ENCODE measurements around the gene ADARB1.
A peak's percentile ranks its signal among the peaks of the same experiment; 100 is the strongest.

DNA sequence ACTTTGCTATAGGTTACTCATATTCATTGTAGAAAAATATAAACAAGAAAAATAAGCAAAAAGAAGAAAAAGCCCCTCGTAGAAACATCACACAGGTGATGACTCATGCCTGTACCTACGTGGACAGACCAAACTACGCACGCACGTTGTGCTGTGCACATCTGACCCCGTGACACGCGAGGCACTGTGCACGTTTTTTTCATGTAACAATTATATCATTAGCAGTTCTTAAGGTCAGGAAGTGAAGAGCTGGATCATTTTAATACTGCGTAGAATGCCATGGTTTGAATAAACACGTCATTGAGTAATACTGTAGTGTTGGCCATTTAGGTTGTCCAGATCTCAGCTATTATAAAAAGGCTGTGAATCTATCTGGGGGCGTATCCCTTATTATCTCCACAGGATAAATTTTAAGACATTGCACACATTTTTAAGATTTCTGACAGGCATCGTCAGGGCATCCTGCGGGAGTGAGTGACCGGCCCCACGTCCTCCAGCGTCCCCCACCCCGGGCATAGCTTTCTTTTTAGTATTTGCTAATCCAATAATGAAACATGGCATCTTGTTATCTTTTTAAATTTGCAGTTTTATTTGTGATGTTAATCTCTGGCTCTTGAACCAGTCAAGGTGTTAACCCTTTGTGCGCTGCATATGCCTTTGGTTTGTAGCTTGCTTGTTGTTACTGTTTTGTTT, 23.4 kb upstream of the ADARB1 start:
- TF ChIP-seq MIER1 (IDR thresholded peaks at IDR 0.05; ENCODE audit: low read depth) (no peak), MYC (IDR thresholded peaks at IDR 0.05; ENCODE audit: low read depth, low read length) (no peak), MYC (CRISPR knock-in tag; IDR thresholded peaks at IDR 0.05; ENCODE audit: borderline replicate concordance, low read depth) (no peak), POLR2A (conservative IDR thresholded peaks at IDR 0.05) (no peak), POLR2AphosphoS5 (IDR thresholded peaks at IDR 0.05; ENCODE audit: control insufficient read depth, insufficient read depth, low read depth, low read length) (no peak), ZNF124 (CRISPR knock-in tag; IDR thresholded peaks at IDR 0.05) (no peak), MED1 (CRISPR knock-in tag; IDR thresholded peaks at IDR 0.05; ENCODE audit: borderline replicate concordance) (no peak), GTF2F1 (IDR thresholded peaks at IDR 0.05; ENCODE audit: low read depth, low read length) (no peak), SOX6 (IDR thresholded peaks at IDR 0.05) (no peak), ADNP (tag; IDR thresholded peaks at IDR 0.05) (no peak), JUNB (CRISPR knock-in tag; conservative IDR thresholded peaks at IDR 0.05) (no peak), BHLHE40 (IDR thresholded peaks at IDR 0.05; ENCODE audit: low read length) (0 out of 2 replicates have a peak, but pooled peaks have one; percentile 41)
- TF ChIP-seq, protein P1, sequence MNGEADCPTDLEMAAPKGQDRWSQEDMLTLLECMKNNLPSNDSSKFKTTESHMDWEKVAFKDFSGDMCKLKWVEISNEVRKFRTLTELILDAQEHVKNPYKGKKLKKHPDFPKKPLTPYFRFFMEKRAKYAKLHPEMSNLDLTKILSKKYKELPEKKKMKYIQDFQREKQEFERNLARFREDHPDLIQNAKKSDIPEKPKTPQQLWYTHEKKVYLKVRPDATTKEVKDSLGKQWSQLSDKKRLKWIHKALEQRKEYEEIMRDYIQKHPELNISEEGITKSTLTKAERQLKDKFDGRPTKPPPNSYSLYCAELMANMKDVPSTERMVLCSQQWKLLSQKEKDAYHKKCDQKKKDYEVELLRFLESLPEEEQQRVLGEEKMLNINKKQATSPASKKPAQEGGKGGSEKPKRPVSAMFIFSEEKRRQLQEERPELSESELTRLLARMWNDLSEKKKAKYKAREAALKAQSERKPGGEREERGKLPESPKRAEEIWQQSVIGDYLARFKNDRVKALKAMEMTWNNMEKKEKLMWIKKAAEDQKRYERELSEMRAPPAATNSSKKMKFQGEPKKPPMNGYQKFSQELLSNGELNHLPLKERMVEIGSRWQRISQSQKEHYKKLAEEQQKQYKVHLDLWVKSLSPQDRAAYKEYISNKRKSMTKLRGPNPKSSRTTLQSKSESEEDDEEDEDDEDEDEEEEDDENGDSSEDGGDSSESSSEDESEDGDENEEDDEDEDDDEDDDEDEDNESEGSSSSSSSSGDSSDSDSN (IDR thresholded peaks at IDR 0.05; ENCODE audit: borderline replicate concordance in 1 of 2, low read depth in 2 of 2, low read length in 2 of 2) = no peak
- TF ChIP-seq, protein P2, sequence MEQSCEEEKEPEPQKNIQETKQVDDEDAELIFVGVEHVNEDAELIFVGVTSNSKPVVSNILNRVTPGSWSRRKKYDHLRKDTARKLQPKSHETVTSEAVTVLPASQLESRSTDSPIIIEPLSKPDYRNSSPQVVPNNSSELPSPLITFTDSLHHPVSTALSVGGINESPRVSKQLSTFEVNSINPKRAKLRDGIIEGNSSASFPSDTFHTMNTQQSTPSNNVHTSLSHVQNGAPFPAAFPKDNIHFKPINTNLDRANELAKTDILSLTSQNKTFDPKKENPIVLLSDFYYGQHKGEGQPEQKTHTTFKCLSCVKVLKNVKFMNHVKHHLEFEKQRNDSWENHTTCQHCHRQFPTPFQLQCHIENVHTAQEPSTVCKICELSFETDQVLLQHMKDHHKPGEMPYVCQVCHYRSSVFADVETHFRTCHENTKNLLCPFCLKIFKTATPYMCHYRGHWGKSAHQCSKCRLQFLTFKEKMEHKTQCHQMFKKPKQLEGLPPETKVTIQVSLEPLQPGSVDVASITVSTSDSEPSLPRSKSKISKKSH (CRISPR knock-in tag; IDR thresholded peaks at IDR 0.05) = no peak
- TF ChIP-seq, protein P3, sequence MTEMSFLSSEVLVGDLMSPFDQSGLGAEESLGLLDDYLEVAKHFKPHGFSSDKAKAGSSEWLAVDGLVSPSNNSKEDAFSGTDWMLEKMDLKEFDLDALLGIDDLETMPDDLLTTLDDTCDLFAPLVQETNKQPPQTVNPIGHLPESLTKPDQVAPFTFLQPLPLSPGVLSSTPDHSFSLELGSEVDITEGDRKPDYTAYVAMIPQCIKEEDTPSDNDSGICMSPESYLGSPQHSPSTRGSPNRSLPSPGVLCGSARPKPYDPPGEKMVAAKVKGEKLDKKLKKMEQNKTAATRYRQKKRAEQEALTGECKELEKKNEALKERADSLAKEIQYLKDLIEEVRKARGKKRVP (CRISPR knock-in tag; IDR thresholded peaks at IDR 0.05) = no peak

Measured in K562 (cell line).